GM12873 (cell line): ENCODE results near the gene PACSIN1.

Source experiments
- TF ChIP-seq, protein P1 (sequence below): IDR thresholded peaks from 2 replicates; pipeline ENCODE4 v1.5.1; 2012; ENCODE audit warnings: low read depth, mild to moderate bottlenecking, moderate library complexity, low read length, control low read depth; ENCODE audit not compliant: insufficient read depth; ENCODE audit errors: missing control alignments

PACSIN1 gene

DNA sequence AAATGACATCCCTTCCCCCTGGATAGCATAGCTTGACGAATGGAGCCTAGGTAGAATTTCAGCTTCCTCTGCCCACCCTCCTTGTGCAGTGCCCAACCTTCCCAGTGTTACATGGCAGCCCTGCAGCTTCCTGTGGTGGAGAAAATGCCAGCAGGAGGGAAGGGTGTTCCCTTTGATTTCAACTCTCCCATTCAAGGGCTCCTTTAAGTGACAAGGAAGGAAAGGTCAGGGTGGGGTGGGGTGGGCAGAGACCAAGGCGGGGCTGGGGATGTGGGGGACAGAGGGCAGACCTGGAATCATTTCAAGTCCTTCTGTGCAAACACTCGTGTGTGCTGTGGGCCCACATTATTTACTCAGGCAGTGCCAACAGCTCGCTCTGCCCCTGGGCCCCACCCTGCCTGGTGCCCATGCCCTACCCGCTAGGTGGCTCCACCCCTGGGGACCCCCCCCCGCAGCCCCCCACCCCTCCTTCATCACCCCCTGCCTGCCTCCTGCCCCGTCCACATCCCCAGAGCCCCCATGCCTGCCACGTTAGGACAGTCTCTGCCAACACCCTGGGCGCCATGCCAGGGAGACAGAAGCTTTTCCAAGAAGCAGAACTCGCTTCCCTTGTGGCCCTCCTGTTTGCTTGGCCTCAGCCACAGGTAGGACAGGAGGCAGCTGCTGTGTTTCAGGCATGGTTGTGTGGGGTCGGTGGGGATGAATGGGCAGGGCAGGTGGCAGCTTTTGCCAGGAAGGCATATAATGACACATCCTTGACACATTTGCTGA is 80.9 kb downstream of the PACSIN1 start:
- TF ChIP-seq, protein P1, sequence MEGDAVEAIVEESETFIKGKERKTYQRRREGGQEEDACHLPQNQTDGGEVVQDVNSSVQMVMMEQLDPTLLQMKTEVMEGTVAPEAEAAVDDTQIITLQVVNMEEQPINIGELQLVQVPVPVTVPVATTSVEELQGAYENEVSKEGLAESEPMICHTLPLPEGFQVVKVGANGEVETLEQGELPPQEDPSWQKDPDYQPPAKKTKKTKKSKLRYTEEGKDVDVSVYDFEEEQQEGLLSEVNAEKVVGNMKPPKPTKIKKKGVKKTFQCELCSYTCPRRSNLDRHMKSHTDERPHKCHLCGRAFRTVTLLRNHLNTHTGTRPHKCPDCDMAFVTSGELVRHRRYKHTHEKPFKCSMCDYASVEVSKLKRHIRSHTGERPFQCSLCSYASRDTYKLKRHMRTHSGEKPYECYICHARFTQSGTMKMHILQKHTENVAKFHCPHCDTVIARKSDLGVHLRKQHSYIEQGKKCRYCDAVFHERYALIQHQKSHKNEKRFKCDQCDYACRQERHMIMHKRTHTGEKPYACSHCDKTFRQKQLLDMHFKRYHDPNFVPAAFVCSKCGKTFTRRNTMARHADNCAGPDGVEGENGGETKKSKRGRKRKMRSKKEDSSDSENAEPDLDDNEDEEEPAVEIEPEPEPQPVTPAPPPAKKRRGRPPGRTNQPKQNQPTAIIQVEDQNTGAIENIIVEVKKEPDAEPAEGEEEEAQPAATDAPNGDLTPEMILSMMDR, result no peak

DNA sequence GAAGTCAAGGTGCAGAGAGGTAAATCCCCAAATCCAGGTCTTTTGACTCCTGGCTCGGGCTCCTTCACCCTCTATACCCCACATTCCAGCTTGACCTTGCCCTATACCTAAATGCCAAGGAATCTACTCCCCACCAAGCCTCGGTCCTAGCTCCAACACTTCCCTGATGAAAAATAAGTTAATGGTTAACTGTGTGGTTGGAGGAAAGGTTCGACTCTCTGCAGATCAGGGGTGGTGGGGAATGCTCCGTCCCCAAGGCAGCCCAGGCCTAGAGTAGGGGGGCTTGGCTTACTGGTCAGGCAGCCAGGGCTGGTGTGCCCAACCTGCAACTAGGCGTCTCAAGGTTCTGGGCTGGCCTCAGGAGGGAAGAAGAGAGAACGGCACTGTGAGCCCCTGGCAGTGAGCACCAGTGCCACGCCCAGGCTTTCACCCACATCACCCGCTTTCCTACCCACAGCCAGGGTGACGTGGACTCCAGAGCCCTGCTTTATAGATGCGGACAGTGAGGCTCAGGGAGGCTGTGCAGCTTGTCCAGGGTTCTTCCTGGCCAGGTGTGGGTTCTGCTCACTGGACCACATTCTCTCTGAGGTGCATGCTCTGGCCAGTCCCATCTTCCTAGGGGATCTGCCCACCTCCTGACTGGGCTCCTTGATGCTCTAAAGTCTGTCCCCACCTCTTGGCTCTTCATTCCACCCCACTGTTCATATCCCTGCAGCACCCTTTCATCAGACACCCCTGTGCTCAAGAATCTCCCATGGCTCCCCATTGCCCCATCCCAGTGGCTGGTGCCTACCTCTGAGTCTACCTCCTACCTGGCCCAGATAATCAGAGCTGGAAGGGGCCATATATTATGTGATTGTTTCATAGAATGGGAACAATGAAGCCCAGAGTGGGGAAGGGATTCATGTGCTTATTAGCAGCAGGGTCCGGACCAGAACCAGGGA is 82.1 kb downstream of the PACSIN1 start:
- TF ChIP-seq, protein P1, result no peak

DNA sequence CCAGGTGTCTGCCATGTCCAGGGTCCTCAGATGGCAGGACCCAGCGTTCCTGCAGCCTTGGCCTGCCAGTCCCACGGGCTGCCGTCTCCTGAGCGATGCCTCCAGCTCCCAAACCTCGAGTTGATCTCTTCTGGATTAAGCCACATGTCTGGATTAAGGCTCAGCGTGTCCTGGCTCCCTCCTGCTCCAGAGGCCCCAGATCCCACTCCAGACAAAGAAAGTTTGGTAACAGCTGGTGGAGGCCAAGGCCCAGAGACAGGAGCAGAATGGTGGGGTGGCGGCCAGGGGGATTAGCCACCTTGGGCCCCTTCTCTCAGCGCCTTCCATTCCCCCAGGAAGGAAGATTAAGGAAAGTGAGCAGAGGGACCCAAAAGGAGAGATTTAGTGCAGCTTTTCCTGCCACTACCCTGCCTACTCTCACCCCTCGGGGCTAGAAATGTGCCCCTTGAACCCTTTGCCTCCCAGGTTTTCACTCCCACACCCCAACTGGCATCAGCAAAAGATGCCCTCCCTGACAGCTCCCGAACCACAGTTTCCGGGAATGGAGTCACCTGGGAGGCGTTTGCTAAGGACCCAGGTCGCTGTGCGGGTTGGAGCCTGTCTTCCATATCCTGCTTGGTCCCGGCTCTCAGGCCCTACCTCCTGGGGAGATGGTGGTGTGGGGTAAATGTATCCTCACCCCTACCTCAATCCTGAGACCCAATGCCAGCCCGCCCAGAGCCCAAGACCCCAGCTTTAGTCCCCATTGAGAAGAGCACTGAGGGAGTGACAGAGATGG is 83.3 kb downstream of the PACSIN1 start:
- TF ChIP-seq, protein P1, result no peak

DNA sequence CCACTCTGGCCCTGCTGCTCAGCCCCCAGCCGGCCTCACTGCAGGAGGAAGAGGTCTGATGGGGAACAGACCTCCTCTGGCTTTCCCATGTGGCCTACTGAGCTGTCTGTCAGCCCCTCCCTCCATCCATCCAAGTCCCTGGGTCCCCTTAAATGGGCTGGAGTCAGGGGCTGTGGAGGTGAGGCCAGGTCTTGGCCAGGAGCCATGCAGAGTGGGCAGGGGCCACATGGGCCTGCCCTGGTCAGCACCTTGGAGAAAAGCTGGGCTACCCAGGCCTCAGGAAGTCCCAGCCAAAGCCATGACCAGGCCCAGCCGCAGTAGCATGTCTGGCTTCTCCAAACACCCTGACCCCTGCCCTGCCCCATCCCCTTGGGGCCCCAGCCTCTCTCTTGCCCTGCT is 83.9 kb downstream of the PACSIN1 start:
- TF ChIP-seq, protein P1, result no peak

DNA sequence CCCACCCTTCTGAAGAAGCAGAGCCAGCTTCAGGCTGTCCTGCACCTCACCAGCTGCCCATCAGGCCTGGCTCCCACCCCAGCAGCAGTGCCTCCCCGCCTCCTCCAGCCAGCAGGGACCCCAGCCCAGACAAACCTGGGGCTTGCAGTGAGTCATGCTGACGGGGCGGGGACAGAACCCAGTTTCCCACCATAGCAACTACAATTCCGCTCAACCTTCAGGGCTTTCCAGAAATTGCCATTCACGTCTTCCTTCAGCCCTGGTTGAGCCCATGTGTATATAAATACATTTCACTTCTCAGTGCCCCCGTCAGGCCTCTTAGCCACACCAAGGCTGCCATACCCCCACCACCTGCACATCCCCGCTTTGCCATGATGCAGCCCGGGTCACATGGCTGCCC is 85.8 kb downstream of the PACSIN1 start:
- TF ChIP-seq, protein P1, result no peak

DNA sequence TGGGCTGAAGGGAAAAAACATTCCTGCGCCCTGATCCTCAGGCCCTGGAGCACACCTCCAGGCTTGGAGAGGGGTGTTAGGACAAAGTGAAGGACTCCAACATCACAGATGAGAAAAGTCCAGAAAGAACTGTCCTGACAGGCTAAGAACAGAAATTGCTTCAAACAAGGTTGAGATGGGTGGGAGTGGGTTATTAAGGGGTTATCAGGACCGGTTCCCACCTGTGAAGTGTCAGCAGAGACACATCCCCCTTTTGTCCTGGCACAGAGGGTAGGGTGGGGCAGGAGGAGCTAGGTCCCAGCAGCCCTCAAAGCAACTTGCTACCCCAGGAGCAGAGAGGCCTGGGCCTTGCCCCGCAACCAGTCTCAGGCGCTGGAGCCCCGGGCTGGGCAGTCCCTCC is 86.7 kb downstream of the PACSIN1 start:
- TF ChIP-seq, protein P1, result no peak

DNA sequence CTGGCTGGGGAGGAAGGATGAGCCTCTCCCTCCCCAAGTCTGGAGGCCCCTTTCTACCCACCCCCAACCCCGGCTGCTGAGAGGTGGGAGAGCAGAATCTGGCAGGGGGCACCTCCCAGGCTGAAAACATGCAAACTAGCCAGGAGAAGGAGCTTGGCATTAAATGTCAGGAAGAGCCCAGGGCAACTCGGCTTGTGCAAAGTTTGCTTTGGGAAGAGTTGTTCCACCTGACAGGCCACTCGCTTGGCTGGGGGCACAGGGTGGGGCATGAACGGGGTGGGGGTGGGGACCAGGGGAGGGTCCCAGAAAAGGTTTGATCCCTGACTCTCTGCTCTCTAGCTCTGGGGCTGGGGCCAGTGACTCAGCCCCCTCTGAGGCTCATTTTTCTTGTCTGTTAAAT is 87.3 kb downstream of the PACSIN1 start:
- TF ChIP-seq, protein P1, result no peak
